ENCODE measurements around the gene FAM110A.
"Not testable (repeated sequence)": the region's sequence is repeated elsewhere in the genome, so short reads cannot be mapped to it uniquely, and the experiment has no call there.

The FAM110A gene

DNA sequence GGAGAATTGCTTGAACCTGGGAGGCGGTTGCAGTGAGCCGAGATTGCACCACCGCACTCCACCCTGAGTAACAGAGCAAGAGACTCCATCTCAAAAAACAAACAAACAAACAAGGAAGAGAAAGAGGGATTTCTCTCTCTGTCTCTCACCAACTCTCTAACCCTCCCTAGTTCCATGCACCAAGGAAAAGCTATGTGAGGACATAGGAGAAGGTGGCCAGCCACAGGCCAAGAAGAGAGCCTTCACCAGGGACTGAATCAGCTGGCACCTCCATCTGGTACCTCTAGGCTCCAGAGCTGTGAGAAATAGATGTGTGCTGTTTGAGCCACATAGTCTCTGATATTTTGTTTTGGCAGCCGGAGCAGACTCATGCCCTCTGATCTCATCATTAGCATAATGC is 9.0 kb upstream of the FAM110A start:
- no peak overlapping the region for H3K4me3 ChIP-seq (replicated peaks; ENCODE audit: low read depth, low read length)
- DNase-seq (ENCODE audit: extremely low read depth, low read depth): no peak
- TF ChIP-seq, protein P1, sequence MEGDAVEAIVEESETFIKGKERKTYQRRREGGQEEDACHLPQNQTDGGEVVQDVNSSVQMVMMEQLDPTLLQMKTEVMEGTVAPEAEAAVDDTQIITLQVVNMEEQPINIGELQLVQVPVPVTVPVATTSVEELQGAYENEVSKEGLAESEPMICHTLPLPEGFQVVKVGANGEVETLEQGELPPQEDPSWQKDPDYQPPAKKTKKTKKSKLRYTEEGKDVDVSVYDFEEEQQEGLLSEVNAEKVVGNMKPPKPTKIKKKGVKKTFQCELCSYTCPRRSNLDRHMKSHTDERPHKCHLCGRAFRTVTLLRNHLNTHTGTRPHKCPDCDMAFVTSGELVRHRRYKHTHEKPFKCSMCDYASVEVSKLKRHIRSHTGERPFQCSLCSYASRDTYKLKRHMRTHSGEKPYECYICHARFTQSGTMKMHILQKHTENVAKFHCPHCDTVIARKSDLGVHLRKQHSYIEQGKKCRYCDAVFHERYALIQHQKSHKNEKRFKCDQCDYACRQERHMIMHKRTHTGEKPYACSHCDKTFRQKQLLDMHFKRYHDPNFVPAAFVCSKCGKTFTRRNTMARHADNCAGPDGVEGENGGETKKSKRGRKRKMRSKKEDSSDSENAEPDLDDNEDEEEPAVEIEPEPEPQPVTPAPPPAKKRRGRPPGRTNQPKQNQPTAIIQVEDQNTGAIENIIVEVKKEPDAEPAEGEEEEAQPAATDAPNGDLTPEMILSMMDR (IDR thresholded peaks at IDR 0.05; ENCODE audit: low read depth, low read length, missing control alignments): no peak

DNA sequence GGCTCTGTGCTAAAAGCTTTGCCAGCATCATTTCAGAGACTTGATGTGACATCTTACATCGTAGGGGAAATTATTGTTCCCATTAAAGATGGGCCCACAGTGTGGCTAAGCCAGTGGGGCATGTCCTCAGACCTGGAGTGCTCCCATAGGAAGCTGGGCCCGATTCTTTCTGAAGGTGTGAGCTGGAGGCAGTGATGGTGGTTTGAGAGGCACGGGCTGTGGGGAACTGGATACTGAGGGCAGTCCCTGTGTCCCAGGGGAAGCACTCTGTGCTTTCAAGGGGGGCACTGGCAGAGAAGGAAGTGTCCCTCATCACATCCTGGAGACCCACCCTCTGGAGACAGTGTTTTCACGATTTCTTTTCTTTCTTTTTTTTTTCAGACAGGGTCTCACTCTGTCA is 8.6 kb upstream of the FAM110A start:
- no peak overlapping the region for H3K4me3 ChIP-seq (replicated peaks; ENCODE audit: low read depth, low read length)
- no peak for DNase-seq (ENCODE audit: extremely low read depth, low read depth)
- TF ChIP-seq, protein P1 (IDR thresholded peaks at IDR 0.05; ENCODE audit: low read depth, low read length, missing control alignments): no peak

DNA sequence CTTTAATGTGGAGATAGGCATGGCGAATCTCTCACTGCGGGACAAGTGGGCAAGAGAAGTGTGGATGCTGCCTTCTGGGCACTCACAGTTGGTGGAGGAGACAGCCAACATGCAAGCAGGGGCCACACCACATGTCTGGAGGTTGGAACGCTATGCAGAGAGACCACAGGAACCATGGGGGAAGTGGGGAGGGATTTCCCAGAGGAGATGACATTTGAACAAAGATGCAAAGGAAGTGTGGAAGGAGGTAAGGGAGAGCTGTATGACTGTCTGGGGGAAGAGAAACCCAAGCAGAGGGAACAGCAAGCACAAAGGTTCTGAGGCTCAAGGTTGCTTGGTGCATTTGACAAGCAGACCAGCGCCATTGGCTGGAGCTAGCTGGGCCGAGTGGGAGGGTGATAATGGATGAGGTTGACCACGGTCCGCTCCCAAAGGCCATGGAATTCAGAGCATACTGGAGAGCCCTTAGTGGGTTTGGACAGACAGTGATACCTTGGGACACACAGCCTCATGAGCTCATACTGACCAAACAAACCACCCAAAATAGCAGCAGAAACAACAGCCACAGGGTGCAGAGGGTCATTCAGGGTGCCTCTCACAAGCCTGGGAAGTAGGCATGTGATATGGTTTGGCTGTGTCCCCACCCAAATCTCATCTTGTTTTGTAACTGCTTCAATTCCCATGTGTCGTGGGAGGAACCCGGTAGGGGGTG is 7.6 kb upstream of the FAM110A start:
- no peak for DNase-seq (ENCODE audit: extremely low read depth, low read depth)
- H3K4me3 ChIP-seq (replicated peaks; ENCODE audit: low read depth, low read length): no peak overlapping the region
- TF ChIP-seq, protein P1 (IDR thresholded peaks at IDR 0.05; ENCODE audit: low read depth, low read length, missing control alignments): no peak

DNA sequence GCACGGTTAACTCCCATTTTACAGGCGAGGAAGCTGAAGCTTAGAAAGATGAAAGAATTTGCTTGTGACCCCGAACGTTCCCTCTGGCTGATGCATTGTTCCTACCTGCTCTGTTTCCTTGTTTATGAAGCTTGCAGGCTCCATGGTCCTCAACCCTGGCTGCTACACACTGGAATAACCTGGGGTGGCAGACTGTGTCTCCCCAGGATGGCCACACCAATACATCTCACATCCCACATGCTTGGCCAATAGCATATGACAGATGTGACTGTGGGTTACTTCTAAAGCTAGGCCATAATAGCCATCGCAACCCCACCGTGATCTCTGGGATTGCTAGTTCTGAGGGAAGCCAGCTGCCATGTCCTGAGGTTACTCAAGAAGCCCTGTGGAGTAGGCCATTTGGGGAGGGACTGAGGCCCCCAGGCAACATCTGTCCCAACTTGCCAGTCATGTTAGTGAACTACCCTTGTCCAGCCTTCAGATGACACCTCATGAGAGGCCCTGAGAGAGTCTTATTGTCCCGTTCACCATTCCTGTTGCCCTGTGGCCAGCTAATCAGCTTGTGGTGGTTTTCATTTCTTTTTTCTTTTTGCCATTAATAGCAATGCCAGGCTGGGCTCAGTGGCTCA is 6.7 kb upstream of the FAM110A start:
- TF ChIP-seq, protein P1 (IDR thresholded peaks at IDR 0.05; ENCODE audit: low read depth, low read length, missing control alignments): no peak
- H3K4me3 ChIP-seq (replicated peaks; ENCODE audit: low read depth, low read length): no peak overlapping the region

GRCh38 chr20:827981-828380 is 5.5 kb upstream of the FAM110A start:
- H3K4me3 ChIP-seq (replicated peaks; ENCODE audit: low read depth, low read length); DNase-seq (ENCODE audit: extremely low read depth, low read depth): not testable (repeated sequence)

More for the DNA sequence above, 6.7 kb upstream of the FAM110A start:
- DNase-seq (ENCODE audit: extremely low read depth, low read depth): no peak

- TF ChIP-seq, protein P1 (IDR thresholded peaks at IDR 0.05; ENCODE audit: low read depth, low read length, missing control alignments): no peak
- no peak for DNase-seq (ENCODE audit: extremely low read depth, low read depth)
- no peak overlapping the region for H3K4me3 ChIP-seq (replicated peaks; ENCODE audit: low read depth, low read length)
These were observed 4.5 kb upstream of the FAM110A start for GRCh38 chr20:828987-829386.

DNA sequence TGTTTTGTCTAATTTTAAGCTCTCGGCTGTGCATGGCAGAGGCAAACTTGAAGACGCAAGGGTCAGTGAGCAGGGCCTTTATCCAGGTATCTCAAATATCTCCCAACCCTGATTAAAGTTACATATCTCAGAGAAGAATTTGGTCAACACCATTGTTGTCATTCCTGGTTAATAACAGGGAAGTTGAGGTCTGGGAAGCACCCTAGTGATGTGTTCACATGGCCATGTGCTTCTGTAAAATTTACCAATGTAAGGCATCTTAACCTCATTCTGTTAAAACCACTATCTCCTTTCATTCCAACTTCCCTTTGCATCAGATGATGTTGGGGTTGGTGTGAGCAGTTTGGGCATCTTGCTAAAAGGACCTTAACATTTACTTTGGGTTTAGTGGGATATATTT is 4.0 kb upstream of the FAM110A start:
- no peak for DNase-seq (ENCODE audit: extremely low read depth, low read depth)
- TF ChIP-seq, protein P1 (IDR thresholded peaks at IDR 0.05; ENCODE audit: low read depth, low read length, missing control alignments): no peak
- no peak overlapping the region for H3K4me3 ChIP-seq (replicated peaks; ENCODE audit: low read depth, low read length)
